Activated T-helper 2 cell treated with anti-CD3 and anti-CD28 coated beads, Interferon-gamma antibody, Interleukin-2, Interleukin-4, amounts not matched to agents 10 μg/mL and 5 μg/mL and 100 μg/mL, durations not matched to agents 14 hours and 24 hours and 36 hours (primary cell): ENCODE results near the gene HIBCH. TPM values are rescaled to one million over a fixed set of nuclear protein-coding genes. Genes with fewer than 3 reads are reported as not detected.

Source experiments
- DNase-seq: peaks from one replicate; pipeline ENCODE4 v3.0.0; 2021; ENCODE audit warnings: low spot score
- H3K27ac Mint-ChIP-seq: one replicate; pipeline ENCODE4 v1.8.0; 2021; ENCODE audit warnings: mixed read lengths
- H3K27me3 Mint-ChIP-seq: one replicate; pipeline ENCODE4 v1.8.0; 2021; ENCODE audit warnings: low read depth, mixed read lengths
- H3K36me3 Mint-ChIP-seq: one replicate; pipeline ENCODE4 v1.8.0; 2021; ENCODE audit warnings: low read depth, mixed read lengths
- H3K4me1 Mint-ChIP-seq: one replicate; pipeline ENCODE4 v1.8.0; 2021; ENCODE audit warnings: low read depth, mixed read lengths
- H3K4me3 Mint-ChIP-seq: one replicate; pipeline ENCODE4 v1.8.0; 2021; ENCODE audit warnings: low read depth, mild to moderate bottlenecking, moderate library complexity, mixed read lengths
- H3K9me3 Mint-ChIP-seq: one replicate; pipeline ENCODE4 v1.8.0; 2021; ENCODE audit warnings: mixed read lengths
- intact Hi-C: fragments of 100-400 bp; cut with micrococcal nuclease; formaldehyde crosslinking; loops from one replicate; pipeline ENCODE4 v1.15.1; 2023
- total RNA-seq: library from RNA; stranded (reverse); gene quantifications from 2 replicates; pipeline ENCODE4 v1.2.3, GENCODE V29; 2022

Gene HIBCH
- total RNA-seq, 1 donor from 2014 or later, result 26.0 TPM

DNA sequence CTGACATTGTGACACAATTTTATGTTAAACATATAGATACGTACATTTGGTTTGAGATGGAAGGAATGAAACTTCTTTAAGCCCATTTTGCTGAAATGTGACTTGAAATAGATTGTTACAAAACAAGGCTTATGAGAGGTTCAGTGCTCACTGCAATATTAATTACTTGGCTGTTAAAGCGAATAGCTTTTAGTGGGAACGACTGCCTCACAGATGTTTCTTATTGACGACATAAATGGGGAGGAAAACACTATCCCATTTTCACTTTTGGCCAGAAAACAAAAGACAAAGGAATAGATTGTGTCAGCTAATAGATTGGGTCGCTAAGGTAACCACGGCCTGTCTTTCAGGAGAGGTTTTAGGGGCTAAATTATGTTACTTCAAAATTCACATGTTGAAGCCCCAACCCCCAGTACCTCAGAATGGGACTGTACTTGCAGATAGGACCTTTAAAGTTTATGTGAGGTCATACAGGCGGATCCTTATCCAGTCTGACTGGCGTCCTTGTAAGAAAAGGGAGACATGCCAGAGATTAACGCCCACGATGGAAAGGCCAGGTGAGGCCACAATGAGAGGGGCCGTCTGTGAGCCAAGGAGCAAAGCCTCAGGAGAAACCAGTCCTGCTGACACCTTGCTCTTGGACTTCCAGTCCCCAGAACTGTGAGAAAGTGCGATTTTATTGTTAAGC, 34.5 kb upstream of the HIBCH start:
- H3K9me3 Mint-ChIP-seq, result no peaks in the 10 kb centered on the region
- no peak overlapping the region for H3K4me3 Mint-ChIP-seq
- H3K36me3 Mint-ChIP-seq, result no peaks in the 10 kb centered on the region
- H3K27ac Mint-ChIP-seq, result no peak overlapping the region
- no peaks in the 10 kb centered on the region for H3K27me3 Mint-ChIP-seq
- no peak for DNase-seq
- H3K4me1 Mint-ChIP-seq, result peaks cover 12% of the 10 kb centered on the region
- intact Hi-C loops, result no loop called here

DNA sequence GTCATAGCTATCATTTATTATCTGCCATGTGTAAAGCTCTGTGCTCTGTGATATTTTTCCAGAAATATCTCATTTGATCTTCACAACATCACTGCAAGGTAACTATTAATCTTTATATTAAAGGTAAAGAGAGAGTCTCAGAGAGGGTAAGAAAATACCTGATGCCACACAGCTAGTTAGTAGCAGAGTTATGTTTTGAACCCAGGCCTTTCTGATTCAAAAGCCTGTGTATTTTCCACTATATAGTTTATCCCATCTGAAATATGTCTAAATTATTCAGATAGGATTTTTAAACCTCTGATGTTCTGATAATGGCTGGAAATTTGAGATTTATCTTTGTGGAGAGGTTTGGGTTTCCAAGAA, 33.9 kb upstream of the HIBCH start:
- Mint-ChIP-seq H3K36me3 (no peaks in the 10 kb centered on the region), H3K27ac (no peak overlapping the region), H3K27me3 (no peaks in the 10 kb centered on the region), H3K9me3 (no peaks in the 10 kb centered on the region), H3K4me3 (no peak overlapping the region), H3K4me1 (peaks cover 12% of the 10 kb centered on the region)
- intact Hi-C loops, result no loop called here
- no peak for DNase-seq

DNA sequence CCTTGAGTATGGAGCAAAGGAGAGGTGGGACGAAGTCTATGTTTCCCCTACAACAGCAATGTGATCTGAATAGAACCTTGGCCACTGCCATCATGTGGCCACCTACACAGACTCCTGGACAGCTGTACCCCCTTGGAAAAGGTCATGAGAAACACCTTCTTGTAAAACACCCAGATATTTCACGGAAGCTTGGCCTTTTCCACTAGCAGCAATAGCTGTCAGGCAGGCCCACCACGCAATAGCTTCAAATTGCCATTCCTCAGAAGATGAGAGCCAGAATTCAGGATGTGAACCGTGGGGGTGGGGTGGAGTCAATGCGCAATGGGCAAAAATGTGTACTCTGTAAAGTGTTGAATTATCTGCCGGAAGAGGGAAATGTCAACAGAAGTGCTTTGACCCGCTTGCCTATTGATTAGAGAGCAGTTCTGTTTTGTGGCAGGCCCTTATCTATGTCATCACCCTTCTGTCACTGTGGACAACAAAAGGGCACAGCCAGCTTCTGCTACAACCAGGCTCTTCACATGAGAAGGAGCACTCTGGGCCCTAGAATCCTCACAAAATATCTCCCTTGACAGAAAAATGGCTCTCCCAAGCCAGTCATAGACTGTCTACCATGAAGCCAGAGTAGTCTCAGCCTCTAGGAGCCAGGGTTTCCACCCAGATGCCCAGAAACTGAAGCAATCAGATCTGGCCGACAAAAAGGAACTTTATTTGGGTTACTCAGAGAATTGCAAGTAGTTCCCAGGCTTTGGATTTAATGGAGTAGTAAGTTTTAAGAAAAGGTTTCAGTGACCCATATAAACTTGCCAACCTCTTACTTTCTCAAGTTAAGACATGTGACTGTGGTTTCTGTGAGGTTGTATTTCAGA, 33.3 kb upstream of the HIBCH start:
- no peak for DNase-seq
- Mint-ChIP-seq H3K27me3 (no peaks in the 10 kb centered on the region), H3K4me3 (no peak overlapping the region), H3K4me1 (peaks cover 13% of the 10 kb centered on the region), H3K9me3 (no peaks in the 10 kb centered on the region), H3K36me3 (no peaks in the 10 kb centered on the region), H3K27ac (no peak overlapping the region)
- intact Hi-C loops, result no loop called here

DNA sequence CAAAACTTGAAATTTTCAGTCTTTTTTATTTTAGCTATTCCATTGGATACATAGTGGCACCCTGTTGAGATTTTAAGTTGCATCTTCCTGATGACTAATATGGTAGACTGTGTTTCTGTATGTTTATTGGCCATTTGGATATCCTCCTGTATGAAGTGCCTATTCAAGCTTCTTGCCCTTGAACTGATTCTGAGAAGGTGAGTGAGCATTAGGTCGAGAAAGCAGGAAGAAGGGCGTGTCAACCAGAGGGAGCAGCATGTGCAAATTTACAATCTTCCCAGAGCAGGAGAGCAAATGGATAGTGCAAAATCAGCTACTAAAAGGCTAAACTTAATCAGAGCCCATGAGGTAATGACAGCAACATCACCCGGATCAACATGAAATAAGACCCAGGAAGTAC, 32.3 kb upstream of the HIBCH start:
- H3K9me3 Mint-ChIP-seq, result no peaks in the 10 kb centered on the region
- no peak for DNase-seq

DNA sequence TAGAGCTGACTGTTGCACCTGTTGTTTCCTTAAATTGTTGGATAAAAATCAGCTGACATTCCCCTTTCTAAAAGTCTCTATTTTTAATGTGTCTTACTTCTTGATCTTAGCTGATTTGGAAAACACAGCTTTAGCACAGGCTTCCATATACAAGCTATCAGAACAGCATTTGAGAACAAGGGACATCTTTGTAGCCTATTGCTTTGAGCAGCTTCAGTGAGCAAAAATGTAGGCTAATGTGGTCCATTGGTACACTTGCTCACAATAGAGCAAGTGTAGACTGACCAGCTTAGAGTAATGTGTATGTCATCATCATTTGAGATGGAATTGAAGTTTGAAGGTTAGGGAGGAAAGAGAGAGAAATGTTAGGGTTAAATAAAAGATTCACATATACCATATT, 30.7 kb upstream of the HIBCH start:
- intact Hi-C loops, result no loop called here
- Mint-ChIP-seq H3K4me1 (peaks cover 18% of the 10 kb centered on the region), H3K9me3 (no peaks in the 10 kb centered on the region), H3K36me3 (no peaks in the 10 kb centered on the region), H3K4me3 (no peak overlapping the region), H3K27me3 (no peaks in the 10 kb centered on the region), H3K27ac (no peak overlapping the region)
- DNase-seq, result no peak

More for the DNA sequence above, 32.3 kb upstream of the HIBCH start:
- Mint-ChIP-seq H3K27me3 (no peaks in the 10 kb centered on the region), H3K4me3 (no peak overlapping the region), H3K27ac (no peak overlapping the region), H3K36me3 (no peaks in the 10 kb centered on the region), H3K4me1 (peaks cover 13% of the 10 kb centered on the region)
- intact Hi-C loops, result no loop called here

DNA sequence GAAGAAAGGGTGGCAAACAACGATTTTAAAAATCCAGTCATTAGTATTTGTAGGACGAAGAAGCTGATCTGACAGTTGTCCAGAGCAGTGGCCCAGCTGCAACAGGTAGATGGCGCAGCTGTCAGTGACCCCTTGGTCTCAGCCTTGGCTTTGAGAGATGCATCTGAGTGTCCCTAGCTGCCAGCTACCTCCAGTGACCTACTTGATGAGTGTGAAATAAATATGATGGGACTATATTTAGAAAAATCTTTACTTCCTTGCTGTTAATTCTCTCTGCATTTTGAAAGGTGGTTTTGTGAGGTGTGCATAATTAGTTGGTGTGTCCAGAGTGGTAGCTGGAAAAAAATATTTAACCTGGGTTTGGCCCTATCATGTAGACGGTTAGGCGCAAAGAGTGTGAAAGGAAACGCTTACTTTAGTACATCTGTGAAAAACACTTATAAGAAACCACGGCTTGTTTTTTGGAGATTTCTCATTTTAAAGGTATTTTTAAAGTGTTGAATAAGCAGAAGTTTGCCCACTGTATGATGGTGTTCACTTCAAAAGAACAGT, 24.7 kb upstream of the HIBCH start:
- peaks cover 18% of the 10 kb centered on the region for H3K4me1 Mint-ChIP-seq
- no peak for DNase-seq
- H3K27ac Mint-ChIP-seq, result peak overlapping the region; percentile 76
- H3K27me3 Mint-ChIP-seq, result peaks cover 6% of the 10 kb centered on the region
- intact Hi-C loops, result loop anchor here (1.0 to 2.0 kb wide), 2 partner anchors 24 to 64 kb away; partner anchors contain the start of gene MFSD6
- no peaks in the 10 kb centered on the region for H3K9me3 Mint-ChIP-seq
- peak overlapping the region; percentile 88 for H3K4me3 Mint-ChIP-seq
- H3K36me3 Mint-ChIP-seq, result peaks cover 3% of the 10 kb centered on the region

DNA sequence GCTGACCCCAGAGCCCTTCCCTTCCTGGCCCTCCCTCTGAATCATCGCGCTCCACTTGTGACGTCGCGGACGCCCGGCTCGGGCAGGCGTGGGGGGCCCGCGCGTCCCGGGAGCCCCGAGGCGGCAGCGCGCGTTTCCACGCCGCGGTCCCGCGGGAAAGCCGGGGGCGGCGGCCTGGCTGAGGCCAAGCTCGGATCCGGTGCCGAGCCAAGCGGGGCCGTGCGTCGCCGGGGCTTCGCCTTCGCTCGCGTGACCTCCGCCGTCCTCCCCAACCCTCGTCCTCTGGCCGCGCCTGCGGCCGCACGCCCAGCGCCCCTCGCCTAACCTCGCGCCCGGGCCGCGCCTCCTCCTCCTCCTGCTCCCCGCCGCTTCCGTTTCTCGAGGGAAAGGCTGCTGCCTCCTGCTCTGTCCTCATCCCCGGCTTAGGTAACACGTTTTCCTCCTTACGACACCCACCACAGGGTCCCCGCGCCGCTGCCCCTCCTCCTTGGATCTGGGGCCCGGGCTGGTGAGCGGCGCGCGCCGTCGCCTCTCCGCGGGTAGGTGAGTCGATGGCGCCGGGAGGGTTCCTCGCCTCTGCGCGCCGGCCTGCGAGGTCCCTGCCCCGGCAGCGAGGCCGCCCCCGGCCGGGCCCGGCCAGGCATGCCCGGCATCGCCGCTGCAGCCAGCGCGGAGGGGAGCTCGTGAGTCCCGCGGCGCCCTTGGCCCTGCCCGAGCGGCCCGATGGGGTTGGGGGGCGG, 24.1 kb upstream of the HIBCH start, which contains the start of gene INPP1:
INPP1 (plus strand) TSS at position 54 of the 740 bp plus-strand sequence. CDS start 16,514 bp downstream, outside the sequence.
- Mint-ChIP-seq H3K4me1 (peaks cover 18% of the 10 kb centered on the region), H3K27me3 (peaks cover 6% of the 10 kb centered on the region), H3K9me3 (no peaks in the 10 kb centered on the region), H3K27ac (peak within 1 kb of the TSS; percentile 88), H3K36me3 (peaks cover 3% of the 10 kb centered on the region), H3K4me3 (peak within 1 kb of the TSS; percentile 88)
- peak; percentile 30 for DNase-seq
- intact Hi-C loops, result loop anchor here (1.0 to 2.0 kb wide), 3 partner anchors 23 to 191 kb away; partner anchors contain the start of genes MFSD6 and NEMP2

DNA sequence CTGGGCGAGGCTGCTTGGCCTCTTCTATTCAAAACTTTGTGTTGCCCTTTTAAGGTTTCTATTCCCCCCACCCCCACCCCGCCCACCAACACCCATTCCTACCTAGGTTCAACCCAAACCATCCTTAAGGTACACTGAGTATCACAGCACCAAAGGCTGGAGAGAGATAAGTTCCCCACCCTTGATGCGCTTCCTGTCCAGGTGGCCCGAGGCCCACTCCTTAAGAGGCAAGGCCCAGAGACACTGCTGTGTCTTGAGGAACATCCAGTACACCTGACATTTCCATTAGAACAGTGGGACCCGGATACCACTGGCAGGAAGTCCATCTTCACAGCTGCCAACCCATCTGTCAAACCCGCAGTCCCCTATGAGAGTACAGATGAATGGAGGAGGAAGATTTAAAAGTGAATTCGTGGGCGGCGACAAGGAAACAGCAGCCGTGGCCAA, 23.5 kb upstream of the HIBCH start:
- Mint-ChIP-seq H3K4me3 (peak overlapping the region; percentile 85), H3K9me3 (no peaks in the 10 kb centered on the region), H3K36me3 (peaks cover 3% of the 10 kb centered on the region), H3K27me3 (peaks cover 9% of the 10 kb centered on the region), H3K27ac (peak overlapping the region; percentile 88), H3K4me1 (peaks cover 17% of the 10 kb centered on the region)
- DNase-seq, result no peak
- intact Hi-C loops, result loop anchor here (2.0 kb wide), 1 partner anchor 192 kb away; the partner anchor contains the start of gene NEMP2

DNA sequence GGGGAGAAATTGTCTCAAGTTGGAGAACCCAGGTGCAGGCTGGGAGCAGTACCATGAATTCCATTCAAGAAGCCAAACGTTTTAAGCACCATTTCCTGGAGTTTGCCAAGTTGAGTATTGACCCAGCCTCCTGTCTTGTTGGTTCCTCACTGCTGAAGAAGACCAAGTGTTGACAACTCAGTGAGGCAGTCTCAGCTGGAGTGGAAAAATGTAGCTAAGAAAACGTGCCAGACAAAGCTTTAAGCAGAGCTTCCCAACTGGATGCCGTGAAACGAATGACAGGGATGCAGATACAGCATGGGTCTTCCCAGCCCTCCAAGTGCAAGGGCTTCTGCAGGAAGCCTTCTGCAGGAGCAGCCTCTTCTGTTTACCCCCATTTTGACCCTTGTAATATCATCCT, 23.0 kb upstream of the HIBCH start:
- Mint-ChIP-seq H3K9me3 (no peaks in the 10 kb centered on the region), H3K4me3 (peak overlapping the region; percentile 85), H3K4me1 (peaks cover 17% of the 10 kb centered on the region), H3K27ac (peak overlapping the region; percentile 5), H3K36me3 (peaks cover 3% of the 10 kb centered on the region), H3K27me3 (peaks cover 9% of the 10 kb centered on the region)
- no peak for DNase-seq
- intact Hi-C loops, result loop anchor here (2.0 kb wide), 1 partner anchor 192 kb away; the partner anchor contains the start of gene NEMP2

DNA sequence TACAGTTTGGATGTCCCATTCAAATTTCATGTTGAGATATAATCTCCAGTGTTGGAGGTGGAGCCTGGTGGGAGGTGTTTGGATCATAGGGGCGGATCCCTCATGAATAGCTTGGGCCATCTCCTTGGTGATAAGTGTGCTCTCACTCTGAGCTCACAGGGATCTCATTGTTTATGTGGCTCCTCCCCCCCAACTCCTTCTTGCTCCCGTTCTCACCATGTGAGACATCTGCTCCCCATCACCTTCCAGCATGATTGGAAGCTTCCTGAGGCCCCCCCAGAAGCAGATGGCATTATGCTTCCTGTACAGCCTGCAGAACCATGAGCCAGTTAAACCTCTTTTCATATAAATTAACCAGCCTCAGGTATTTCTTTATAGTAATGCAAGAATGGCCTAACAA, 20.7 kb upstream of the HIBCH start:
- Mint-ChIP-seq H3K27me3 (peaks cover 13% of the 10 kb centered on the region), H3K36me3 (peaks cover 3% of the 10 kb centered on the region), H3K4me3 (no peak overlapping the region), H3K27ac (no peak overlapping the region), H3K4me1 (peaks cover 12% of the 10 kb centered on the region), H3K9me3 (no peaks in the 10 kb centered on the region)
- no peak for DNase-seq
- intact Hi-C loops, result no loop called here

DNA sequence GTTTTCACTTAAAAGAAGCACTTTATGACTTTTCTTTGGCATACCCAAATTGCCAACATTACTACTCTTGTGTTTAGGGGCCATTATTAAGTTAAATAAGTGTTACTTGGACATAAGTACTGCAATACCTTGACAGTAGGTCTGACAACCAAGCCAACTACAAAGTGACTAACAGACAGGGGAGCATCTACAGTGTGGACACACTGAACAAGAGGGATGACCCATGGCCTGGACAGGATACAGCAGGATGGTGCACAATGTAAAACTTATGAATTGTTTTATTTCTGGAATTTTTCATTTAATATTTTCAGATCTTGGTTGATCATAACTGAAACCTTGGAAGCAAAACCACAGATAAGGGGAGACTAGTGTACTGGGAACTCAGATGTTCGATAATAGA, 19.8 kb upstream of the HIBCH start:
- Mint-ChIP-seq H3K27ac (no peak overlapping the region), H3K4me3 (no peak overlapping the region)

DNA sequence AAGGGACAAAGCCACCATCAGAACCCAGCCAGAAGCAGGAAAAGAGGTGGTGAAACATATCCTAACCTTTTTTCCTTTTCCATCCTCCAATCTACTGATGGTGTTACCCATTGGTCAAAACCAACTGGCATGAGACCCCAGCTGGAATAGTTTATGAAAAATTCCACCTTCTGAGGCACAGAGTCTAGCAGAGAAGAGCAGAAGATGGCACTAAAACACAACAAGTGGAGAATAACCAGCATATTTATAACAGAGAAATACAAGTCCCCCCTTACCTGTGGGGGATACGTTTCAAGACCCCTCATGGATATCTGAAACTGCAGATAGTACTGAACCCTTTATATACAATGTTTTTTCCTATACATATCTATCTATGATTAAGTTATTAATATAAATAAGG, 18.8 kb upstream of the HIBCH start:
- peaks cover 5% of the 10 kb centered on the region for H3K4me1 Mint-ChIP-seq
- H3K27me3 Mint-ChIP-seq, result peaks cover 18% of the 10 kb centered on the region
- no peak overlapping the region for H3K27ac Mint-ChIP-seq
- DNase-seq, result no peak
- H3K9me3 Mint-ChIP-seq, result no peaks in the 10 kb centered on the region
- no peaks in the 10 kb centered on the region for H3K36me3 Mint-ChIP-seq
- no peak overlapping the region for H3K4me3 Mint-ChIP-seq
- intact Hi-C loops, result no loop called here

More for the DNA sequence above, 19.8 kb upstream of the HIBCH start:
- Mint-ChIP-seq H3K4me1 (peaks cover 7% of the 10 kb centered on the region), H3K36me3 (peaks cover 1% of the 10 kb centered on the region), H3K27me3 (peaks cover 14% of the 10 kb centered on the region), H3K9me3 (no peaks in the 10 kb centered on the region)
- intact Hi-C loops, result no loop called here
- no peak for DNase-seq
